ENCODE measurements around the gene PCSK6.

- TF ChIP-seq RFX5 (IDR thresholded peaks at IDR 0.05; ENCODE audit: borderline replicate concordance, low read depth, low read length) (no peak), POLR2A (IDR thresholded peaks at IDR 0.05; ENCODE audit: control extremely low read depth in 1 of 2, low read depth in 2 of 2, low read length in 2 of 2) (no peak), RAD21 (IDR thresholded peaks at IDR 0.05 in 1 of 2, conservative IDR thresholded peaks at IDR 0.05 in 1 of 2; ENCODE audit: low read depth in 2 of 2, low read length in 2 of 2) (no peak), BRCA1 (IDR thresholded peaks at IDR 0.05; ENCODE audit: low read depth, low read length) (no peak), GTF2F1 (IDR thresholded peaks at IDR 0.05; ENCODE audit: borderline replicate concordance, low read depth, low read length) (no peak), SP1 (IDR thresholded peaks at IDR 0.05; ENCODE audit: low read depth, low read length) (no peak)
- TF ChIP-seq, protein P1, sequence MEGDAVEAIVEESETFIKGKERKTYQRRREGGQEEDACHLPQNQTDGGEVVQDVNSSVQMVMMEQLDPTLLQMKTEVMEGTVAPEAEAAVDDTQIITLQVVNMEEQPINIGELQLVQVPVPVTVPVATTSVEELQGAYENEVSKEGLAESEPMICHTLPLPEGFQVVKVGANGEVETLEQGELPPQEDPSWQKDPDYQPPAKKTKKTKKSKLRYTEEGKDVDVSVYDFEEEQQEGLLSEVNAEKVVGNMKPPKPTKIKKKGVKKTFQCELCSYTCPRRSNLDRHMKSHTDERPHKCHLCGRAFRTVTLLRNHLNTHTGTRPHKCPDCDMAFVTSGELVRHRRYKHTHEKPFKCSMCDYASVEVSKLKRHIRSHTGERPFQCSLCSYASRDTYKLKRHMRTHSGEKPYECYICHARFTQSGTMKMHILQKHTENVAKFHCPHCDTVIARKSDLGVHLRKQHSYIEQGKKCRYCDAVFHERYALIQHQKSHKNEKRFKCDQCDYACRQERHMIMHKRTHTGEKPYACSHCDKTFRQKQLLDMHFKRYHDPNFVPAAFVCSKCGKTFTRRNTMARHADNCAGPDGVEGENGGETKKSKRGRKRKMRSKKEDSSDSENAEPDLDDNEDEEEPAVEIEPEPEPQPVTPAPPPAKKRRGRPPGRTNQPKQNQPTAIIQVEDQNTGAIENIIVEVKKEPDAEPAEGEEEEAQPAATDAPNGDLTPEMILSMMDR (IDR thresholded peaks at IDR 0.05; ENCODE audit: control extremely low read depth in 1 of 3, insufficient read depth in 1 of 3, low read depth in 1 of 3, low read length in 3 of 3), result no peak
Observed at GRCh38 chr15:101362359-101362758, 127.1 kb downstream of the PCSK6 start.

Measured in H1 (cell line).